ENCODE results near the gene RBM20. TPM values are rescaled to one million over a fixed set of nuclear protein-coding genes. Genes with fewer than 3 reads are reported as not detected.
A peak's percentile ranks its signal among the peaks of the same experiment; 100 is the strongest.

Gene RBM20
- polyA plus RNA-seq, 1 donor (not counting 4 experiments of a cell fraction or from before 2014, with no cell fraction given), result 0.01 TPM

DNA sequence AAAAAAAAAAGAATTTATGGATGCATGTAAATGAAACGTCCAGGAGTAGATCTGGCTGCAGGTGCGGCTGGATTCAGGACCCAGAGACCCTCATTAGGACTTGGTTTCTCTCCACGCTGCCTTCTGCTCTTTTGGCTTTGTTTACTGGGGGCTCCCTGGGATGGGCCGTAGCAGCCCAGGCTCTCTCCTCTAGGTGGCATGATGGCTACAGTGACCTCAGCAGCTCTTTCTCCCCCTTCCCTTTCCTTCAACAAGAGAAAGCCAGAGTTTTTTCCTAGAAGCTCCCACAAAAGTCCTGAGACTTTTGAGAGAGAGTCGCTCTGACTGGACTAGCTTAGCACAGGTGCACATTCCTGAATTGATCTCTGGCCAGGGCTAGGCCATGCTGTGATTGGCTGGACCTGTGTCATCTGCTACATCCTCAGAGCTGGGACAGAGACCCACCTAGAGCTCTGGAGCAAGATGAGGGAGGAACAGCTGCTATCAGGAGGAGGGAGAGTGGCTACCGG is 159.7 kb downstream of the RBM20 start:
- Histone ChIP-seq H3K27me3 (ENCODE audit: control insufficient read depth, extremely low read depth, insufficient read depth, low read length) (peaks cover 4% of the 10 kb centered on the region), H3K27ac (ENCODE audit: control insufficient read depth, insufficient read depth, low read length) (no peak overlapping the region), H3K4me3 (ENCODE audit: control insufficient read depth in 2 of 3, extremely low read depth in 1 of 3, insufficient read depth in 2 of 3, low read depth in 1 of 3, low read length in 3 of 3) (no peak overlapping the region), H3K36me3 (ENCODE audit: control insufficient read depth in 2 of 2, extremely low read depth in 1 of 2, insufficient read depth in 2 of 2, low read length in 2 of 2) (no peaks in the 10 kb centered on the region), H3K79me2 (ENCODE audit: control insufficient read depth, insufficient read depth, low read length) (no peaks in the 10 kb centered on the region), H2AFZ (ENCODE audit: control insufficient read depth, low read length) (no peak overlapping the region), H3K9me3 (ENCODE audit: control insufficient read depth, low read depth, low read length) (no peaks in the 10 kb centered on the region), H4K20me1 (ENCODE audit: control insufficient read depth, extremely low read depth, insufficient read depth, low read length) (no peaks in the 10 kb centered on the region), H3K4me2 (ENCODE audit: control insufficient read depth, extremely low read depth, insufficient read depth, low read depth, low read length) (no peak overlapping the region), H3K4me1 (ENCODE audit: control insufficient read depth, extremely low read depth, insufficient read depth, low read length) (peaks cover 4% of the 10 kb centered on the region), H3K9me1 (ENCODE audit: control insufficient read depth, extremely low read depth, insufficient read depth, low read length) (no peaks in the 10 kb centered on the region), H3K9ac (ENCODE audit: control insufficient read depth, extremely low read depth, insufficient read depth, low read length) (no peak overlapping the region)
- dilution Hi-C loops (cut with MboI; ENCODE audit: extremely low pct_ligation_motif_present, low sequenced_read_pairs), result no loop called here
- no peak for TF ChIP-seq EZH2 (IDR thresholded peaks at IDR 0.05; ENCODE audit: low read length)
- TF ChIP-seq, protein P1, sequence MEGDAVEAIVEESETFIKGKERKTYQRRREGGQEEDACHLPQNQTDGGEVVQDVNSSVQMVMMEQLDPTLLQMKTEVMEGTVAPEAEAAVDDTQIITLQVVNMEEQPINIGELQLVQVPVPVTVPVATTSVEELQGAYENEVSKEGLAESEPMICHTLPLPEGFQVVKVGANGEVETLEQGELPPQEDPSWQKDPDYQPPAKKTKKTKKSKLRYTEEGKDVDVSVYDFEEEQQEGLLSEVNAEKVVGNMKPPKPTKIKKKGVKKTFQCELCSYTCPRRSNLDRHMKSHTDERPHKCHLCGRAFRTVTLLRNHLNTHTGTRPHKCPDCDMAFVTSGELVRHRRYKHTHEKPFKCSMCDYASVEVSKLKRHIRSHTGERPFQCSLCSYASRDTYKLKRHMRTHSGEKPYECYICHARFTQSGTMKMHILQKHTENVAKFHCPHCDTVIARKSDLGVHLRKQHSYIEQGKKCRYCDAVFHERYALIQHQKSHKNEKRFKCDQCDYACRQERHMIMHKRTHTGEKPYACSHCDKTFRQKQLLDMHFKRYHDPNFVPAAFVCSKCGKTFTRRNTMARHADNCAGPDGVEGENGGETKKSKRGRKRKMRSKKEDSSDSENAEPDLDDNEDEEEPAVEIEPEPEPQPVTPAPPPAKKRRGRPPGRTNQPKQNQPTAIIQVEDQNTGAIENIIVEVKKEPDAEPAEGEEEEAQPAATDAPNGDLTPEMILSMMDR (optimal IDR thresholded peaks at IDR 0.05 in 1 of 3, IDR thresholded peaks at IDR 0.05 in 1 of 3, conservative IDR thresholded peaks at IDR 0.05 in 1 of 3; ENCODE audit: extremely low read depth in 1 of 3, insufficient read depth in 2 of 3, low read length in 3 of 3), result peak; percentile 28 to 68 (median 37)
- DNase-seq (ENCODE audit: low read depth, low spot score) (no peak), FAIRE-seq (no peak)

DNA sequence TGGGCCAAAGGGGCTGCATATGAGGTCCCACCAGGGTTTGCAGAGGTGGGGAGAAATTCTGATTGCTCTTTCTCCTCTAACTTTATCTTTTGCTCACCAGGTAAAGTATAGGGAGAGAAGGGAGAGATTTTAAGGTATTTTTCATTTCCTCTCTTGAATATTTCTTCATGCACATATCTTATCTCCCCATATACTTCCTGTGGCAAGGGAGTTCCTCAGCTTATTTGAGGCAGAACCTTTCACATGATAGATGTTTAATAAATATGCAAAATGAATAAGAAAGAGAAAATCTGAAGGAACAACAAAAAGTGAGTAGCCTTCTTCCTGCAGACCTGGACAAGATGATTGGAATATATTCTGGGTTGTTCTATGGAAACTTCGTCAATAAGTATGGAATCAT is 160.2 kb downstream of the RBM20 start:
- H3K9ac ChIP-seq (ENCODE audit: control insufficient read depth, extremely low read depth, insufficient read depth, low read length), result no peak overlapping the region
- H3K9me3 ChIP-seq (ENCODE audit: control insufficient read depth, low read depth, low read length), result no peaks in the 10 kb centered on the region
- H3K4me2 ChIP-seq (ENCODE audit: control insufficient read depth, extremely low read depth, insufficient read depth, low read depth, low read length), result no peak overlapping the region
- no peak overlapping the region for H3K27ac ChIP-seq (ENCODE audit: control insufficient read depth, insufficient read depth, low read length)
- FAIRE-seq (no peak), DNase-seq (ENCODE audit: low read depth, low spot score) (no peak)
- no peak overlapping the region for H3K4me3 ChIP-seq (ENCODE audit: control insufficient read depth in 2 of 3, extremely low read depth in 1 of 3, insufficient read depth in 2 of 3, low read depth in 1 of 3, low read length in 3 of 3)
- peaks cover 4% of the 10 kb centered on the region for H3K27me3 ChIP-seq (ENCODE audit: control insufficient read depth, extremely low read depth, insufficient read depth, low read length)
- H3K36me3 ChIP-seq (ENCODE audit: control insufficient read depth in 2 of 2, extremely low read depth in 1 of 2, insufficient read depth in 2 of 2, low read length in 2 of 2), result no peaks in the 10 kb centered on the region
- H2AFZ ChIP-seq (ENCODE audit: control insufficient read depth, low read length), result no peak overlapping the region
- TF ChIP-seq, protein P1 (optimal IDR thresholded peaks at IDR 0.05 in 1 of 3, IDR thresholded peaks at IDR 0.05 in 1 of 3, conservative IDR thresholded peaks at IDR 0.05 in 1 of 3; ENCODE audit: extremely low read depth in 1 of 3, insufficient read depth in 2 of 3, low read length in 3 of 3), result no peak
- no peak for TF ChIP-seq EZH2 (IDR thresholded peaks at IDR 0.05; ENCODE audit: low read length)
- H3K4me1 ChIP-seq (ENCODE audit: control insufficient read depth, extremely low read depth, insufficient read depth, low read length), result peaks cover 4% of the 10 kb centered on the region
- H4K20me1 ChIP-seq (ENCODE audit: control insufficient read depth, extremely low read depth, insufficient read depth, low read length), result peaks cover under 1% of the 10 kb centered on the region
- H3K79me2 ChIP-seq (ENCODE audit: control insufficient read depth, insufficient read depth, low read length), result no peaks in the 10 kb centered on the region
- H3K9me1 ChIP-seq (ENCODE audit: control insufficient read depth, extremely low read depth, insufficient read depth, low read length), result no peaks in the 10 kb centered on the region
- dilution Hi-C loops (cut with MboI; ENCODE audit: extremely low pct_ligation_motif_present, low sequenced_read_pairs), result no loop called here

Data from keratinocyte (primary cell).